ENCODE results near the gene FRMD1.
"Not testable (repeated sequence)": the region's sequence is repeated elsewhere in the genome, so short reads cannot be mapped to it uniquely, and the experiment has no call there.

Gene FRMD1

DNA sequence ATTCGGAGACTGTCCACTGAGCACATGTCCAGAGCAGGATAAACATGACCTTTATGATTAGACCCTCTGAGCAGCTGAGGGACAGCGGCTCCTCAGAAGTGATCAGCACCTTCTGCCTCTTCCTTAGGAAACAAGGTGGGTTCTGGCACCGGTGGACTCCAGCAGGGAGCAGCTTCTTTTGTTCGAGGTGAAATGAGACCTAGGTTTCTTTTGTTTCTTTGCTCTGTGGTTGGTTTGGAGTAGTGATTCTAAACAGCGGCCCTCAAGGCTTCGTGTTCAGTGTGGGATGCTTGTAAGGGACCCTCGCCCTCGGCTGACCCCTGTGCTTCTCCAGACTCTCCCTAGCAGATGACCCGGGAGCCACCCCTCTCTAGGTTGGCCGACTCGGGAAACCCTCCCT, 14.6 kb upstream of the FRMD1 start:
- no peak for DNase-seq

DNA sequence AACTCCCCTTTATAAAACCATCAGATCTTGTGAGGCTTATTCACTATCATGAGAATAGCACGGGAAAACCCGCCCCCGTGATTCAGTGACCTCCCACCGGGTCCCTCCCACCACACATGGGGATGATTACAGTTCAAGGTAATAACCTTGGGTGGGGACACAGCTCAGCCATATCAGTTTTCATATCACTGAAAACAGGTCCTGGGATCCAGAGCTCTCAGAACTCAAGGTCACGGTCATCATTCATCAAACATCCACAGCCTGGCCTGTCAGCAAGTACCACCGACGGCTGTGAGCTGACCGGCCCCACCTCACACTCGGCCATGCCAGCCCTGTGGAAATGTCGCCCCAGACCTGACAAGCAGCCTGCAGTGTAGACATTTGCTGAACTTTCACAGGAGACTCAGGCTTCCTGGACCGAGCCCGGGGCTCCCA, 14.1 kb upstream of the FRMD1 start:
- no peak for DNase-seq

DNA sequence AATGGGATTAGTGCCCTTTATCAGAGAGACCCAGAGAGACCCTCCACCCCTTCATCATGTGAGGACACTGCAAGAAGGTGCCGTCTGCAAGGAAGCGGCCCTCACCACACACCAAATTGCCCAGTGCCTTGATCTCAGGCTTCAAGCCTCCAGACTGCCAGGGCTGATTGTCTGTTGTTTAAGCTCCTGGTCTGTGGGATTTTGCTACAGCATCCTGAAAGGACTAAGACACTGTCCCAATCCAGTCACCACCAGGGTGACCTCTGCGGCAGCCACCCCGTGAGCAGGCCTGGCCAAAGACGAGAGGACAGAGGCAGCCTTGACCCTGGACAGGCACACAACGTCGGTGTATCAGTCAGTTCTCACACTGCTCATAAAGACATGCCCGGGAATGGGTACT, 13.5 kb upstream of the FRMD1 start:
- no peak for DNase-seq

DNA sequence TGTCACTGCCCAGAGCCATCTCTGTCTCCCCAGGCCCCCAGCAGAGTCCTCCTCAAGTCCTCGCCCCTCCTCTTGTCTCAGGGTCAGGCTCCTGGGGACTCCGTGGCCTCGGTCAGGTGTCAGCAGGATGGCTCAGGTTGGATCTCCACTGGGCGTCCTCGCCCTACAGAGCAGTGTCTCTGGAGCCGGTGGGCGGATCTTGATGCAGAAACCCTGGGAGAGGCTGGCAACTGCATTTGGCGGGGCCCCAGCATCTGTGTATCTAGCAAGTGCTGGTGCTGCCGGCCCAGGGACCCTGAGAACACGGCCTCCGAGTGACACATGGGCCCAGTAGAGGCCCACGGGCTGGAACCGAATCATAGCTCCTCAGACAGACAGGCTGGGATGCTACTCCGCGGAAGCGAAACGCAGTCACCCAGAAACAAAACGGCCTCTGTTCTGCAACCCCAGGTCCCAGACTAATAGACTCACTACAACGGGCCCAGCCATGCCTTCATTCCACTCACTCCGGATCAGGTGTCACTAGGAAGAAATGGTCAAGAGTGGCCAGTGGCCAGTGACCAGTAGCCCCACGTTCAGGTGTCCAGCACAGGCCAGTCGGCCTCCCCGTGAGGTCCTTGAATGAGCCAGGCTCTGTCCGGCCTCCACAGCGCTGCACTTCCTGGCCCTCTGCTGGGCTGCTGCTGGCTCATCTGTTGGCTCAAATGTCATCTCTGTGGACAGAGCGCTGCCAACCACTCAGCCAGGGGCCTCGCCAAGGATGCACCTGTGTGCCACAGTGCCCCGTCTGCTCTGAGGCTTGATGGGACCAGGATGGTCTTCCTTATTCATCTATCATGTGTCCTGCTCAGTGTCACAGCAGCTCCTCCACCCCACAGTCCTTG, 12.6 kb upstream of the FRMD1 start:
- no peak for DNase-seq

DNA sequence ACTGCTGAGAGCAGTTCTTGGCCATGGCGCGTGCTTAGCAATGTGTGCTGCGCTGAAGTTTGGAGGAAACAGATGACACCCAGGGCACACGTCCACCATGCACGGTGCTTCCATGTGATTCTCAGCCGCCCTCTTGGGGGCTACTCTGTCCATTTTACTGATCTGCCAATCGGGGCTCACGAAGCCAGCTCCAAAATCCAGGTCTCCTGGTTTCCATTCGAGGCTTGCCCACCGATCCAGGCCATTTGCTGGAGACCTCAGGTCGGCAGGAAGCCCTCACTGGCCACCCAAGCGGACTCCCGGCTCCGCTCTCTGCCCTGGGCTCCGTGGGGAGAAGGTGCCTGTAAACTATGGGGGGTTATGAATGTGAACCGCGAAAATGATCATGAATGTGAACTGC, 11.7 kb upstream of the FRMD1 start:
- DNase-seq = no peak

DNA sequence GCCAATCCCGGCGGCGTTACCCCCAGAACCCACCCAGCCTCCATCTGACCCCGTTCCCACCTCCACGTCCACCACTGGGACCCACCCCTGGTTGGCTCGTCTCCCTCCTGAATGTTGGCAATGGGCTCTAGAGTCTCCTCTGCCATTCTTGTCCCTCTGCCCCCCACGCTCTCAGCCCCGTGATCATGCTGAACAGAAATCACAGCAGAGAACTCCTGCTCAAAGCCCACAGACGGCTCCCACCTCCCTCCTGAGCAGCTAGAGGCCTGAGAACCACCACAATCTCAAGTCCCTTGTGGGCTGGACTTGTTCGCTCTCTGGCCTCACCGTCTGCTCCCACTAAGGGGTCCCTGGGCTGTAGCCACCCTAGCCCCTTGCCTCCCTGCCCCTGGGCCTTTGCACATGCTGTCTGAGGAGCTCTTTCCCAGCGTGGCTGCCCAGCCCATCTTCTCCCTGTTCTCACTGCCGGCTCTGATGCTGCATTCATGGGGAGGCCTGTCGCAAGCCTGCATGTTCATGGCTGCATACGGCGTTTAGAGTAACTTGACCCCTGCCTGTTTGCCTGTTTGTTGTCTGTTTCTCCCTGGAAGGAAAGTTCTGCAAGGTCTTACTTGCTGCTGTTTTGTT, 11.2 kb upstream of the FRMD1 start:
- no peak for DNase-seq

DNA sequence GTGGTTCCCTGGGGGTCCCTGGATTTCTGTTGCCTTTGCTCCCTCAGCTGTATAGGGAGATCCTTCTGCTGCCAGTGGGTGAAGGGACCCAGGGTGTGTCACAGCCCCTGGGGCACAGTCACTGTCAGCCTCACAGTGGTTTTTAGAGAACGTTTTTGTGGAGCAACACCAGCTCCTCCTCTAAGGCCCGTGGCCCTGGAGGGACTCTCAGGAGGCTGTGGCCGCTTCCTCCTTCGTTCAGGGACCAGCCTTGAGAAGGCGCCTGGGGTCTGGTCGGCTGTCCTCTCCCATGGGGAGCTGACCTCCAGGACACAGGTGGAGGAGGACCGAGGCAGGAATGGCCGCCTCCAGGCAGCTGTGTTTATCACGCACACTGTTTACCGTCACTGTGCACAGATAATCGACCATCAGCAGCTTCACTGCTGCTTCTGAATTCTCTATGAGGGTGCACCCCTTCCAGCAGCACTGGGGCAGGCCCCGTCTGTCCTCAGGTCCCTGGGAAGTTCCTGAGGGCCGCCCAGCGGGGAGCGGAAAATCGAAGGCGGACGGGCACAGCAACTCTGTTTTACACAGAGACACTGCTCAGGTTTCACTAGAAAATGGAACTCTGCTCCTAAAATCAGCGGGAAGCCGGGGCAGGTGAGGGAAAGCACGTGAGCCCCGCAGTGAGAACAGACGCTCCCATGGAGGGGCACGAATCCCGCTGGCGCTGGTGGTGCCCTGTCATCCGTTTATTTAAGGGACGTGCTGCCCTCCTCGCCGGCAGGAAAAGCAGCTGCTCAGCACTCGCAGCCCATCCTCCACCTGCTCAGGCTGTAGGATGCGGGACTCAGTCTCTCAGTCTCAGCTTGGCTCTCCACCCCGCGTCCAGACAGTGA, 10.4 kb upstream of the FRMD1 start:
- no peak for DNase-seq

DNA sequence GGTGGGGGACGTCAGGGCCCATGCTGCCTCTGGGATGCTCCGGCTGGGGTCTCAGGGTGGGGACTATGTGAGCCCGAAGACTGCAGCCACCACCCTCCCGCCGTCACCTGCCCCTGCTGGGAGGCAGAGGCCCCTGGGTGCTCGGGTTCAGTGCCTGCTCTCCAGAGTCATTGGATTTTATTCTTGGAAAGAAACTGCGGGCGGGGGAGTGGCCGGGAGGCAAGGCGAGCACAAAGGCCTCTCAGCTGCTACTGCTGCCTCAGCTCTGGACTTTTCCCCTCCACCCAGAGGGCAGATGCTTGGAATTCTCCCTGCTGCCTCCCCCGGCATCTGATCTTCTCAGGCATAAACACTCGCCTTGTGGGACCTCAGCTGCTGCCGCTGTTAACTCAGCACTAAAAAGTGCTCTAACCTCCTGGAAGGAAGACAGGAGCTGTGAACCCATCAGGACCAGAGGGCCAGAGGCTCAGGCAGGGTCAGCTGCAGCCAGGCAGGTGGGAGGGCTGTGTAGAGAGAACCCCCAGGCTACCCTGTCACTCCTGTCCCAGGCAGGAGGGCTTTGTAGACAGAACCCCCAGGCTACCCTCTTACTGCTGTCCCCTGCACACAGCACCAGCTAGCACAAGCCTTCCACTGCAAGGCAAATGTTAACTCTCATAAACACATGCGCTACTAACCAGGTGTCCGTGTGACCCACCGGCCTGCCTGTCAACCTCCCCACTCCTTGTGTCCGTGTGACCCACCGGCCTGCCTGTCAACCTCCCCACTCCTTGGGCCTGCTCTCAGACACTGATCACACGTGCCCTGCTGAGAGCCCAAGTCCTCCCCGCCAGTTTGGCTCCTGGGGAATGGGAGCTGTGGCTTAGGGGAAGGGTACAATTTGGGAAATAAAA, 9.4 kb upstream of the FRMD1 start:
- no peak for DNase-seq

DNA sequence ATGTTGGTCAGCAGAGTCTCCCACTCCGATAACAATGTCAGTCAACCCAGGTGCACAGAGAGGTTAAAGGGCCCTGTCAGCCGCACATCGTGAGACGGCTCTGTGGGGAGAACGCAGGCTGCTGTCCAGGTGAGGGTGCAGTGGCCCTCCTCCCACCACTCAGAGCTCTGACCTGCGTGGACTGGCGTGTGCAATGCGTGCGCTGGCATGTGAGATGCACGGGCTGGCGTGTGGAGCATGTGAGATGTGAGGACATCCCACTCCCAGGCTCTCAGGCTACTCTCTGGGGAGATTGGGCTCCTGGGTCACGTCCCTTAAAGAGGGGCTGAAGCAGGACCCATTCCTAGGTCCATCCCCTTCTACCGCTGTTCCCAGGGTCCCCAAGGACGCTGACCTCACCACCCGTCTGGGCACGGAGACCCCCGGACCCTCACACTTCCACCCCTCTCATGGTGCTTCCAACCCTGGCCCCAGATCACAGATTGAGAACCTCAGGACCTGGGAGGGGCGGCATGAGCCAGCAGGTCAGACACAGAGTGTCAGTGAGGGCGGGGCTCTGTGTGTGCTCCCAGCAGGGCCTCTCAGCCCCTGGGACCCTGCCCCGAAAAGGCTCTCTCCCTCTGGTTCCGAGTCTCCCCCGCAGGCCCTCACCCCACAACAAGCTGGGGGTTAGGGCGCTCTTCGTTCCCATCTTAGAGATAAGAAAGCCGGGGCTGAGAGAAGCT, 8.6 kb upstream of the FRMD1 start:
- no peak for DNase-seq

DNA sequence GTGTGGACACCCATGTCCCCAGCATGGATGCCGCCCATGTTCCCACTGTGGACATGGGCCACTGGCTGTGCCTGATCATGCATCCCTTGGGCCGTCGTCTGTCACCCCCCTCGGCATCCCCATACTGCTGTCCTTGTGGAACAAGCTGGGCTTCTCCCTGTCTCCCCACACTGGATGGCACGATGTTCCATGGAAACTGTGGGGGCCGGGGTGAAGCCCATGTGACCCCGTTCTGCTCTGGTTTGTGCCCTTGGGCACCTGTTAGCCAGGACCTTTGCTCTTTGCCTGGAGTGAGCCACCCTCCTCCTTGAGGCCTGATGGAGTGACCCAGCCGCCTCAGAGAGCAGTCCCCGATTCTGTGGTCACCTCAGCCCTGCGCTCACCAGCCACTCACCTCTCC, 7.6 kb upstream of the FRMD1 start:
- no peak for DNase-seq

DNA sequence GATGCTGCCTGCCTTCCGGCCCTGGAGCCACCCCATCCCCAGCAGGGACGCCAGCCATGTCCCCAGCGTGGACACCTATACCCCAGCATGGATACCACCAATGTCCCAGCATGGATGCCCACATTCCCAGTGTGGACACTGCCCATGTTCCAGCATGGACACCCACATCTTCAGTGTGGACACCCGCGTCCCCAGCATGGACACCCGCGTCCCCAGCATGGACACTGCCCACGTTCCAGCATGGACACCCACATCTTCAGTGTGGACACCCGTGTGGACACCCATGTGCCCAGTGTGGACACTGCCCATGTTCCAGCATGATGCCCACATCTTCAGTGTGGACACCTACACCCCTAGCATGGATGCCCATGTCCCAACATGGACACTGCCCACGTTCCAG, 7.1 kb upstream of the FRMD1 start:
- DNase-seq = no peak

DNA sequence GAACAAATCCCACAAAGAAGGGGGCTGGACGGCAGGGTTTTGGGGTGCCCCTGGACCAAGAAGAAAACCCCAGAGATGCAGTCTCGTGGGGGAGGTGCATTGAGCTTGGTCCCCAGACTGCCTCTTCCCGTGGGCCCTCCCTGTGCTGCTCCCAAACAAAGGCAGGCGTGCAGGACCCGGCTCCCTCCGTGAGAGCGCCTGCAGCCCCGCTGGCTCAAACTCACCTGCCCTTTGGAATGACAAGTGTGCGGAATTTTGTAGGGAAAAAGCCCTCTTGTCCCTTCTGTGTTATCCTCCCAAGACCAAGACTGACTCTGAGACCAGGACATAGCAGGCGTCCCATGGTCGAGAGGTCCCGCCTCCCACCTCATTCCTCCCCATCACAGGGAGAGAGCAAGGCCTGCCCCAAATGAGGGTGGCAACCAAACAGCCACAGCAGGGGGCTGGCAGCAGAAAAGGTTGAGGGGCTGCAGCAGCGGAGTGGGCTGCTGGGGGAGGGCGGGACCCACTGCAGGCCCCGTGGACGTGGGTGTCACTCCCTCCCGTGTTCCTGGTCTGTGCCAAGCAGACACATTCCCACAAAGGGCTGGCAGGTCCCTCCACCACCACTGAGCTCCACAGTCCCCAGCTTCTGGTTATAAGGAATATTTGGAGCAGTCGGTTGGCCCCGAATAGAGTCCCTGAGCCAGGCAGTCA, 5.6 kb upstream of the FRMD1 start:
- no peak for DNase-seq

DNA sequence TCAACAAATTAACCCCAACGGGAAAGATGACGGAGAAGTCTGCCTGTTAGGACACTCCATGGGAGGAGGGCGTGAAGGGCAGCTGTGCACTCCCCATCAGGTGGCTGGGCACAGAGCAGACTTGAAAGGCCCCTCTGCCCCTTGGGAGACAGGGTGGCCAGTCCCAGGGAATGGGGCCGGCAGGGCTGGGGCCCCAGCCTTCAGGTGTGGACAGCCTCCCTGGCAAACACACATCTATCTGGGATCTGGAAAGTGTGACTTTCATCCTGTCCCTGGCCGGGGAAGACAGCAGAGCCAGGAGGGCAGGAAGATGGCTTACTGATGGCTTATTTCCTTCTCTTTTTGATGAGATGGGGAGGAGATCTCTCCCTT, 4.5 kb upstream of the FRMD1 start:
- DNase-seq = no peak

DNA sequence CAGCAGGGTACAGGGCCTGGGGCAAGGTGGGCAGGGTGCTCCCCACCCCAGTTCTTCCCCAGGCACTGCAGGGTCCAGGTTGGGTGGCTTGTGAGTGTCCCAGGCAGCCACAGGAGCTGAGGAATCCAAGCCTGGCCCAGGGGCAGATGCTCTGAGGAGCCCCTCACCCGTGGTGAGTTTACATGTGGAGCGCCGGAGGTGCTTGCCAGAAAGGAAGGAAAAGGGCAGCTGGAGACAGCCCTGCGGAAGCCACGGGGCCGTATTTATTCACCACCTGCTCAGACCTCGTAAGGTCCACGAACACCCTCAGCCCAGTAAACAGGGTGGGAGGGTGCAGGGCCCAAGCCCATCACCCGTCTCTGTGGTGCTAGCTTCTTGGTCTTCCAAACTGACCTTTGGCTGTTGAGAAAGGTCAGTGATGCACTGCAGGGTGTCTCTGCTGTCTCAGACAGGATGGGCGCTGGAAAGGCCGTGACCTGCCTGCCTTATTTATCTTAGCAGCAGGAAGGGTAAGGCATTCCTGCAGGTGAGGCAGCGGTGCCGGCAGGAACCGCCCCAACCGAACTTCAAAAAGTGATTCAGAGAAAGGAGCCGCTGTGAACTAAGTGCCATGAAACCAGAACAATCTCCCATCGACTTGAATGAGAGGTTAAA, 4.0 kb upstream of the FRMD1 start:
- no peak for DNase-seq

DNA sequence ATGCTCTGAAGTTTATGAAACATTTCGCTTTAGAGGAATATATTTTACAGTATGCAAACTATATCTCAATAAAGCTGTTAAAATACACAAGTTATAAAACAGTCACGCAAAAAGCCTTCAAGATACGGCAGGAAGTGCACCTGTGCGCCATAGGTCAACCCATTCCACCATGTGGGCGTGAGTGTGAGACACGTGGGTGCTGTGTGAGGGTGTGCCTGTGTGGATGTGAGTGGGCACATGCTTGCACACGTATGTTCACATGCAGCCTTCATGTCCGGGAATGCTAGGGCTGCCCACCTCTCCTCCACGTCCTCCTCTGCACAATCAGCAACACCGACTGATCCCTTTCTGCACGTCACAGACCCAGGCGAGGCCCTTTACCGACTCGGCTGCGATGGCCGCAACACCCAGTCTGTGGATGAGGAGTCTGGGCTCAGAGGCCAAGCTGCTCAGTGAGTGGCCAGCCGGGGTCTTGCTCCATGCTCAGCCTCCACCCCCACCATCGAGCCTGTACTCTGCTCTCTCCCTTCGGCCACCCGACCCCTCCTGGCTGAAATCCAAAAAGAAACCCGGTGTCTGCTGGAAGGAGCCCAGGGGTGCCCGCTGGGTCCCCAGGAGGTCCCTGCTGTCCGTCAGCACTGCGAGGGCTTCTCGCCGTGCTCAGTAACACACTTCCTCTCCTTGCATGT, 3.0 kb upstream of the FRMD1 start:
- DNase-seq = no peak

DNA sequence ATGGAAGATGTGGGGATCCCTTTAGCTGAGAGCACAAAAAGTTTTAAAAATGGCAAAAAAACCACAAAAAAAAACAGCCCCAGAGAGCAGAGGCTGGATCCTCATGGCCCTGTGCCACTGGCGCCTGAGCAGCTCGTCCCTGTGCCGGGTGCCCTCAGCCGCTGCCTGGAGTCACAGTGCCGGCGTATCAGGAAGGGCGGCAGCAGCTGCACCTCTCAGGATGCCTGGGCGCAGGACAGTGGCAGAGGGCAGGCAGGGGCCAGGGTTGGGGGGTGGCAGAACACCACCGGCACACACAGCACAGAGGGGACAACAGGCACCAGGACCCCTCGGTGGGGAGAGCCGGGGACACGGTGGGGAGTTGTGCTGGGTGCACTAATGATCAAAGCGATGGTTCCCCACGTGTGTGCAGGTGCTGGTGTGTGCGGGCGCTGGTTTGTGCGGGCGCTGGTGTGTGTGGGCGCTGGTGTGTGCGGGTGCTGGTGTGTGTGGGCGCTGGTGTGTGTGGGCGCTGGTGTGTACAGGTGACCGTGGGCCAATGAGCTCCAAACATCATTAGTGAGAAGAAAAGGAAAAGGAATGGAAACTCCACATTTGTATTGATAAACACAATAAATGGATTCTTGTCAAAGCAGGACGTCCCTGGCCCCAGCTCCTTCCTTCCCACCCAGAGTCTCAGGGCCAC, 1.5 kb upstream of the FRMD1 start:
- no peak for DNase-seq

DNA sequence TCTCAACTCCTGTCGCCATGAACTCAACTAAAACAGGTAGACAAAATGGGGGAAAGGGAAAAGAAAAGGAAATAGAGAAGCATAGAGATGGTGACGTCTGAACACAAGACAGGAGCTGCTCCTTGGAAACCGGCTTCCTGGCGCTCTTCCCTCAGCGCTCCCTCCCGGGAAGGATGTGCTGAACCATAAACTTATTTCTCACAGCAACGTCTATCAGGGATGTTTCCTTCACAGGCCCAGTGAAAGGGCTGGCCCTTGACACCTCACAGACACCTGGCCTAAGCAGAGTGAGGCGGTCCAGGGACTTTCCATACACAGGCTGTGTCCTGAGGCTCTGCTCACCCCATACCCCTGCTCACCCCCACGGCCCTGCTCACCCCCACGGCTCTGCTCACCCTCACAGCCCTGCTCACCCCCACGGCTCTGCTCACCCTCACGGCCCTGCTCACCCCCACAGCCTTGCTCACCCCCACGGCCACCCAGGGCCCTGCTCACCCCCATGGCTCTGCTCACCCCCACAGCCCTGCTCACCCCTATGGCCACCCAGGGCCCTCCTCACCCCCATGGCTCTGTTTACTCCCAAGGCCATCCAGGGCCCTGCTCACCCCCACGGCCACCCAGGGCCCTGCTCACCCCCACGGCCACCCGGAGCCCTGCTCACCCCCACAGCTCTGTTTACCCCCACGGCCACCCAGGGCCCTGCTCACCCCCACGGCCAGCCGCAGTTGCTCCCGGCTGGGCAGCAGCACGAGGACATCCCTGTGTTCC, 653 bp downstream of the FRMD1 start:
- DNase-seq = no peak

DNA sequence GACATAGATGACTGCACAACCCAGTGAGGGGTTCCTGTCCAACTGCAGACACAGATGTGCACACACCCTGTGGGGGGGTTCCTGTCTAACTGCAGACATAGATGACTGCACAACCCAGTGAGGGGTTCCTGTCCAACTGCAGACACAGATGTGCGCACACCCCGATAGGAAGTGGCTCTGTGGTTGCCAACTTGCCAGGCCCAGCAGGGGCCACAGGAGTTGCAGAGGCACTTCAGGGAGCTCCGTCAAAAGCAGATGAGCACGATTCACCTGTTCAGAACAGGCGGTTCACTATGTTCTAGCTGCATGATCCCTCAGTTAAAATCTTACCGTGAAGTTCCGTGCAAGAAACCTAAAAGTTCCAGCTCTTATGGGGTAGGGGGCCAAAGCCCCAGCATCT, 1.6 kb downstream of the FRMD1 start:
- DNase-seq = not testable (repeated sequence)

DNA sequence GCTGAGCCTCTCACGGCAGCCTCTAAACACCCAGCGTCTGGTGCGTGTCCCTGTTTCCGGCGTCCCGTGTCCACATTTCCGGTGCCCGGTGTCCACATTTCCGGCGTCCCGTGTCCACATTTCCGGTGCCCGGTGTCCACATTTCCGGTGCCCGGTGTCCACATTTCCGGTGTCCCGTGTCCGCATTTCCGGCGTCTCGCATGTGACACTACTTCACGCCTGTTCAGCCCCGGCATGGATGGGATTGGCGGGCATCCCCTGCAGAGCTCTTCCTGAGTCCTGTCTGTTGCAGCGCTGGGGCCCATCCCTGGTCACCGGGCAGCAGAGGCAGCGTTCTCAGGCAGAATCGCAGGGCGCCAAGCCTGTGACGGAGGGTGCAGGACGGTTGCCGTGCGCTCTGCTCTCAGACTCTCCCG, 3.2 kb downstream of the FRMD1 start:
- DNase-seq = no peak
